Measurements from ENCODE around the gene SLC29A3.

Gene SLC29A3

DNA sequence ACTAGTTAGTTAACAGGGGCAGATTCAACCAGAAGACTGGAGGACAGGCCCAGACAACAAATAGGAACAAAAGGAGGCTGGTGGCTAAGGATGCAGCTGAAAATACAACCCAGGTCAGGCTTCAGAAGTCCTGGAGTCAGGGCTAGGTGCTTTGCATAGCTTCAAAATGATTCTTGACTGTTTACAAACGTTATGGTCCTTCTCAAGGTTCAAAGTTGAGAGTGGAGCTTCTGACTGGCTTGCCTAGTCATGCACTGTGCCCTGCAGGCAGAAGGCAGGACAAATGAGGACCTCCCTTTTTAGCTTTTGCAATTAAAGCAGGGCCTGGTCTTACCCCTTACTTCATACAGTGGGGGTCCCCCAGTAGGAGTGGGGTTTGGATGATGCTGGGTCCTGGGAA is 73.2 kb downstream of the SLC29A3 start:
- H3K27ac ChIP-seq (ENCODE audit: low read length) = no peak overlapping the region
- no peaks in the 10 kb centered on the region for H3K9me3 ChIP-seq (ENCODE audit: control insufficient read depth, insufficient read depth, low read length)
- no peaks in the 10 kb centered on the region for H3K36me3 ChIP-seq (ENCODE audit: control insufficient read depth, insufficient read depth, low read length)
- DNase-seq (ENCODE audit: low read depth, low spot score) = no peak
- WGBS (ENCODE audit: insufficient coverage, insufficient read length) = no CpG with 5 or more reads among the region's 1 CpG
- H3K4me3 ChIP-seq (ENCODE audit: low read length) = no peak overlapping the region
- peaks cover 2% of the 10 kb centered on the region; the same call in 1 of the 2 replicates for H3K4me1 ChIP-seq (ENCODE audit: control insufficient read depth, insufficient read depth, low read length)
- peaks cover 2% of the 10 kb centered on the region; the same call in 1 of the 2 replicates for H3K27me3 ChIP-seq (ENCODE audit: control insufficient read depth, insufficient read depth, low read length)

DNA sequence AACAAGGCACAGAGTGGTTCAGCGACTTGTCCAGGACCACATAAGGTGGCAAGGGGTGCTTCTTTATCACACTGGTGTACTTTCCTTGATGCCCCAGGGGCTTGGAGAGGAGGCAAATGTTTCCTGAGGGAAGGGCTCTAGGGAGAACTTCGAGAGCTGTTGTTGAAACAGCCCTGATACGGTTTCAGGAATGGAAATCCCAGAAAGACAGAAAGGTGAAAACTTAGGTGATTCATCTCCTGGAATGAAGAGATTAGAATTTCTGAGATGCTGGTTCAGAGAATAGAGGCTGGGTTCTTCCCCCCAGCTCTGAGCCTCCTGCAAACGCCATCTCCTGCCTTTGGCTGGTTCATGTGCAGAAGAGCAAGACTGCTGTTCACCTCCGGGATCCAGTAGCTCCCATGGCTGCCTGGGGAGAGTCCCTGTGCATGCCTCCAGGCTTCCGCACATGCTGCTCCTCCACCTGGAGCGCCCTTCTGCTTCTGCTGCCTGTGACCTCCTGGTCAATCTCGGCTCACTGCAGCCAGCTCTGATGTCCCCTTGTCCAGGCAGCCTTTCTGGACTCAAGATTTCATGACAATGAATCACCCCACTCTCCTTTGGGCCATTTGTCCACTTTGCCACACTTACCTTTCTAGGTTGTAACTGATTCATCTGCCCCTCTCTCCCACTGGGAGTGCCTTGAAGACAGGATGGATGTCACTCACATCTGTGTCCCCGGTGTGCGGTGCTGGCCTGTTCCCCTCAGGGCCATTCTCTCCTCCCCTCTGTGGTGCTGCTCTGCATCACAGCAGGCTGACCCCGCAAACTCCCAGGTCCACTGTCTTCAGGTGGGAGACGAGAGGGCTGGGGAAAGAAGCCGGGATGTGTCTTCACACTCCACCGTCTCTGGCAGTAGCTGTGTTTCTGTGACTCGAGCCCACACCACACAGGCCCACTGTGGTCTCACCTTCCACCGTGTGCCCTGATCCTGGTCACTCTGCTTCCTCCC is 74.0 kb downstream of the SLC29A3 start:
- Histone ChIP-seq H3K27me3 (ENCODE audit: control insufficient read depth, insufficient read depth, low read length) (peaks cover 10% of the 10 kb centered on the region), H3K4me1 (ENCODE audit: control insufficient read depth, insufficient read depth, low read length) (peaks cover 4% of the 10 kb centered on the region), H3K4me3 (ENCODE audit: low read length) (no peak overlapping the region), H3K9me3 (ENCODE audit: control insufficient read depth, insufficient read depth, low read length) (no peaks in the 10 kb centered on the region), H3K36me3 (ENCODE audit: control insufficient read depth, insufficient read depth, low read length) (no peaks in the 10 kb centered on the region), H3K27ac (ENCODE audit: low read length) (no peak overlapping the region)
- WGBS (ENCODE audit: insufficient coverage, insufficient read length) = no CpG with 5 or more reads among the region's 16 CpGs
- no peak for DNase-seq (ENCODE audit: low read depth, low spot score)

DNA sequence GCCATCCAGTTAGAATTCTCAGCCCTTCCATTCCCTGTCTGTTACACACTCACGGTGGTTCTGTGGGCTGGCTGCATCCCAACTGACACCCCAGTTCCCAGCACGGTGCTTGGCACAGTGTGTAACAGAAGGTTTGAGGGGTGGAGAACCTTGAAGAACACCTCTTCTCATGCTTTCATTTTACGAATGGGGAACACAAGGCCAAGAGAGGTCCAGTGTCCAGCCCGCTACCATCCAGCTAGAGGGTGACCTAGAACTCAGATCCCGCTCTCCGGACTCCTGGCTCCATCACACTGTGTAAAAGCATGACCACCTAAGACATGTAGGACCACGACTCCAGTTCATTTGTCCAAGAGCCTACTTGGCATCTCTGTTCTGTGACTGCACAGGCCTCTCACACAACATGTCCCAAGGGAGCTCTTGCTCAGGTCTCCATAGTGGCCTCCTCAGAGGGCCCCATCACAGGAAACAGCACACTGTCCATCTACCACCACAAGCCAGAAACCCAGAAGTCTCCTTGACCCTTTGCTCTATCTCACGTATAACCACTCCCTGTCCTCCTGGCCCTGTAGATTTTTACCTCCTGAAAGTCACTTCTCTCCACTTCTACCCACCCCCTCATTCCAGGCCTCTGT is 74.9 kb downstream of the SLC29A3 start:
- Histone ChIP-seq H3K36me3 (ENCODE audit: control insufficient read depth, insufficient read depth, low read length) (no peaks in the 10 kb centered on the region), H3K4me1 (ENCODE audit: control insufficient read depth, insufficient read depth, low read length) (peaks cover 10% of the 10 kb centered on the region), H3K9me3 (ENCODE audit: control insufficient read depth, insufficient read depth, low read length) (no peaks in the 10 kb centered on the region), H3K27me3 (ENCODE audit: control insufficient read depth, insufficient read depth, low read length) (peaks cover 18% of the 10 kb centered on the region), H3K27ac (ENCODE audit: low read length) (no peak overlapping the region), H3K4me3 (ENCODE audit: low read length) (no peak overlapping the region)
- WGBS (ENCODE audit: insufficient coverage, insufficient read length) = no CpG with 5 or more reads among the region's 8 CpGs
- DNase-seq (ENCODE audit: low read depth, low spot score) = no peak

DNA sequence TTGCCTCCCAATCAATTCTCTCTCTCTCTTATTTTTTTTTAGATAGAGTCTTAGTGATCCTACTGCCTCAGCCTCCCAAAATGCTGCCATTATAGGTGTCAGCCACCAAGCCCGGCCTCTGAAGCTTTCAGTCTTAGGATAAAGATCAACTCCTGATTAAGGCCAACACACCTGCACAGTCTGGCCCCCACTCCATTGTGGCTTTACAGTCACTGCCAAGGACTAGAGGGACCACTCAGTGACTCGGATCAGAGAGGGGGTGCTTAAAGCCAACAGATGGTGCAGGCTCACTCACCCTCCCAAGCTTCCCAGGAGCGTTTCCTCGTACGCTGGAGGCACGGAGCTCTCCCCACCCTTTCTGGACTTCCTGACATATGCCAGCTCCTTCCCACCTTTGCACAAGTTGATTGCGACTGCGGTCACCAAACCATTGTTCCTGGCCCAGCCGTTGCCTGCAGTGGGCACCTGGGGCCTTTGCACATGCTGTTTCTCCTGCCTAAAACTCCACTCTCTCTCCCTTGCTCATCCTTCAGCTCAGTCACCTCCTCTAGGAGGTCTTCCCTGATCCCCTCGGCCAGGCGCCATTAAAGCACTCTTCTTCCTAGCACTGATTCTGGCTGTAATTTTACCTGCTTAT is 76.0 kb downstream of the SLC29A3 start:
- H3K9me3 ChIP-seq (ENCODE audit: control insufficient read depth, insufficient read depth, low read length) = no peaks in the 10 kb centered on the region
- no peaks in the 10 kb centered on the region for H3K36me3 ChIP-seq (ENCODE audit: control insufficient read depth, insufficient read depth, low read length)
- peaks cover 27% of the 10 kb centered on the region for H3K27me3 ChIP-seq (ENCODE audit: control insufficient read depth, insufficient read depth, low read length)
- peaks cover 13% of the 10 kb centered on the region for H3K4me1 ChIP-seq (ENCODE audit: control insufficient read depth, insufficient read depth, low read length)
- H3K4me3 ChIP-seq (ENCODE audit: low read length) = no peak overlapping the region
- no CpG with 5 or more reads among the region's 11 CpGs for WGBS (ENCODE audit: insufficient coverage, insufficient read length)
- DNase-seq (ENCODE audit: low read depth, low spot score) = no peak
- H3K27ac ChIP-seq (ENCODE audit: low read length) = no peak overlapping the region

DNA sequence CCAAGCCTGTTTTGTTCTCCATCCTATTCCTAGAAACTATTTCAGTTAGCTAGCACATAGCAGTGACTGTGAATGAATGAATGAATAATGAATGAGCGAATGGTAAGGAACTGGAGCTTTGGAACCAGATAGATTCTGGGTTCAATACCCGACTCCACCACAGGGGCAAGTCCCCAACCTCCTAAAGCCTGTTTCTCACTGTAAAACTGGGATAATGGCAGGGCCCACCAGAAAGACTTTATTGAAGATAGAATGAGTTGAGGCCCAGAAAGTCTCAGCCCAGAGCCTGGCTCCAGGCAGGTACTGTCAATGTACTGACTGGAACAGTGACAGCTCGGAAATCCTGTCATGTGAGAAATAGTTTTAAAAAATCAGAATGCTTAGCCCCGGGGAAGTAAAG is 76.6 kb downstream of the SLC29A3 start:
- Histone ChIP-seq H3K27ac (ENCODE audit: low read length) (no peak overlapping the region), H3K9me3 (ENCODE audit: control insufficient read depth, insufficient read depth, low read length) (no peaks in the 10 kb centered on the region), H3K4me1 (ENCODE audit: control insufficient read depth, insufficient read depth, low read length) (peaks cover 11% of the 10 kb centered on the region), H3K27me3 (ENCODE audit: control insufficient read depth, insufficient read depth, low read length) (peaks cover 27% of the 10 kb centered on the region), H3K36me3 (ENCODE audit: control insufficient read depth, insufficient read depth, low read length) (no peaks in the 10 kb centered on the region), H3K4me3 (ENCODE audit: low read length) (no peak overlapping the region)
- no peak for DNase-seq (ENCODE audit: low read depth, low spot score)
- no CpG with 5 or more reads among the region's 4 CpGs for WGBS (ENCODE audit: insufficient coverage, insufficient read length)

DNA sequence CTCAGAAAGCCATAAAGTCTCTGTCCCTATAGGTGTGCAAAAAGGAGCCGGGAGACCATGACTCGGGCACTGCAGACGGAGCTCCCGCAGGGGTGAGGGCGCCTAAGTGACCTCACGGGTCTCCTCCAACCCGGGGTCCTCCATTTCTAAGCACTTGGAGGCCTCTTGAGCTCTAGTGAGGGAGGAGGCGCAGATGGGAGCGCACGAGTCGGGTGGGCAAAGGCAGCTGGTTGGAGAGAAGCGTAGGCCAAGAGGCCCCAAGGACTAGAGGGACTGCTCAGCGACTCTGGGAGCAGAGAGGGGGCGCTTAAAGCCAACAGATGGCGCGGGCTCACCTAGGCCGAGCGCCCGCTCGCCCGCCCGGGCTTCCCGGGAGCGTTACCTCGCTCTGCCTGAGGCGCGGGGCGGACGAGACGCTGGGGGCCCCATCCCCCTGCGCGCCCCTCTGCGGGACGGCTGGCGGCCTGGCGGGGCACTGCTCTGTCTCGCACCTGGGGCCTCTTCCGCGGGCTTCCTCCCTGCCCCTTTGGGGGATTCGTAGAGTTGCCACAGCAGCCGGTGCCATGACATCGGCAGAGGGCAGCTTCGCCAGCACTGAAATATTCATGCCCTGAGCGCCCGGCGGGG is 77.1 kb downstream of the SLC29A3 start:
- Histone ChIP-seq H3K4me1 (ENCODE audit: control insufficient read depth, insufficient read depth, low read length) (peaks cover 11% of the 10 kb centered on the region), H3K9me3 (ENCODE audit: control insufficient read depth, insufficient read depth, low read length) (no peaks in the 10 kb centered on the region), H3K27me3 (ENCODE audit: control insufficient read depth, insufficient read depth, low read length) (peaks cover 27% of the 10 kb centered on the region), H3K4me3 (ENCODE audit: low read length) (peak overlapping the region; percentile 64; the same call in 1 of the 2 replicates), H3K36me3 (ENCODE audit: control insufficient read depth, insufficient read depth, low read length) (no peaks in the 10 kb centered on the region), H3K27ac (ENCODE audit: low read length) (no peak overlapping the region)
- no CpG with 5 or more reads among the region's 46 CpGs for WGBS (ENCODE audit: insufficient coverage, insufficient read length)
- no peak for DNase-seq (ENCODE audit: low read depth, low spot score)

DNA sequence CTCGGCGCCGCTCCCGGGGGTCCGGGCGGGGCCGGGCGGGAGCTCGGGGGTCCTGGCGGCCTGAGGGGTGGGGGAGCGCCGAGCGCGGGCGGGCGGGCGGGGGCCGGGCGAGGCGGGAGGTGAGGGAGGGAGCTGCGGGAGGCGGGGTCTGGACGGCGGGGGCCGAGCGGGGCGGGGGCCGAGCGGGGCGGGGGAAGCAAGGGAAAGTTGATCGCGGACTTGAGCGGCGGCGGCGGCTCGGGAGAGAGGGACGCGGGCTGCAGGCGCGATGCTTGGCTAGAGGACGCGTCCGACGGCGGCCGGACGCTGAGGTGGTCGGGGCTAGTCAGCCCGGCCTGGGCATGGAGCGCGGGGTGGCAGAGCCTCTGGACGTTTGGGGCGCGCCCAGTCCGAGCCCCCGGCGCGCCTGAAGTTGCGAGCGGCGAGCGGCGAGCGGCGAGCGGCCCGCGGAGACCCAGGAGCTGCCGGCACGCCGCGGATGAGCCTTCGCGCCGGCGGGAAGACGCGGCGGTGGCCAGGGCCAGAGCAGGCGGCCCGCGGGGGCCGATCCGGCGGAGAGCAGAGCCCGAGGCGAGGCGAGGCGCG is 77.7 kb downstream of the SLC29A3 start, which contains the start of gene CDH23:
TSS of gene CDH23 (plus strand) at position 210 of the 585 bp plus-strand sequence. CDS start 42,912 bp downstream, outside the sequence.
- Histone ChIP-seq H3K4me3 (ENCODE audit: low read length) (peak within 1 kb of the TSS; percentile 64; the same call in 1 of the 2 replicates), H3K27me3 (ENCODE audit: control insufficient read depth, insufficient read depth, low read length) (peaks cover 27% of the 10 kb centered on the region), H3K4me1 (ENCODE audit: control insufficient read depth, insufficient read depth, low read length) (peaks cover 11% of the 10 kb centered on the region), H3K36me3 (ENCODE audit: control insufficient read depth, insufficient read depth, low read length) (no peaks in the 10 kb centered on the region), H3K27ac (ENCODE audit: low read length) (no peak within 1 kb of the TSS), H3K9me3 (ENCODE audit: control insufficient read depth, insufficient read depth, low read length) (no peaks in the 10 kb centered on the region)
- WGBS (ENCODE audit: insufficient coverage, insufficient read length) = no CpG with 5 or more reads among the region's 91 CpGs
- no peak for DNase-seq (ENCODE audit: low read depth, low spot score)

DNA sequence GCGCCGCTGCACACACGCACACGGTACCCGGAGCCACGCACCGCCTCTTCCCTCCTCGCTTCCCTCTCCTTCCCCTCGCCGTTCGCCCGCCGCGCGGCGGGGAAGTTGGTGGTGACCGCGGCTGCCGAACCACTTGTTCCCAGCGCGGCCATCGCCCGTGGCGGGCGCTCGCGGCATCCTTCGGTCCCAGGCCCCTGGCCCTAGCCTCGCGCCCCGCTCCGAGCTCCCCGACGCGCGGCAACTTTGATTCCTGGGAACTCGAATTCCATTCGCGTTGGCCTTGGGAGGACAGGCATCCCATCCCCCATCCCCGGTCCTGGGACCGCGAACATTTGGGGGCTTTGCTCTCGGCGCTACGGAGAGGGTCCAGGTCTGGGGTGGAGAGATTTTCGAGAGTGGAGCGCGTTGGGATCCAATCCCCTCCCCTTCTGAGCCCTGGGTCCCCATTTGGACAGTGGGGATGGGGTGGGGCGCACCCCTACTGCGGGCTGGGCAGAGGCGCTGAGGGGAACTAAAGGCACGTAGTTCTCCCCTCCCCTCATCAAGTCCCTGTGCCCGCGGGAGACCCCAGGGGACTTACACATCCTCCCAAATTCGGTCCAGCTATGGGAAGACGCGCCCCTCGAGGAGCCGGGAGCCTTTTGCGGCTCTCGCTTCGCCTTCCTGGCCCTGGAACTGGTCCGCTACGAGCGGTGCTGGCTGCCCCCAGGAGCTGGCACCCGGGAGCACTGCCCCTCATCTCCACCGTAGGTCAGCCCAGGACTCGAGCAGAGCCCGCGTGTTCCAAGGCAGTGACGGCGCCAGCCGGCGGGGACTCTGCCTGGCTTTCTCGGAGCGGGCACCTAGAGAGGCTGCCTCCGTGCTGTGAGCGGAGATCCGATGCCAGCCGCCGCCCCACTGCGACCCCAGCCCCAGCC is 78.5 kb downstream of the SLC29A3 start:
- Histone ChIP-seq H3K36me3 (ENCODE audit: control insufficient read depth, insufficient read depth, low read length) (no peaks in the 10 kb centered on the region), H3K27ac (ENCODE audit: low read length) (no peak overlapping the region), H3K9me3 (ENCODE audit: control insufficient read depth, insufficient read depth, low read length) (no peaks in the 10 kb centered on the region), H3K4me3 (ENCODE audit: low read length) (peak overlapping the region; percentile 38; the same call in 1 of the 2 replicates), H3K27me3 (ENCODE audit: control insufficient read depth, insufficient read depth, low read length) (peaks cover 27% of the 10 kb centered on the region), H3K4me1 (ENCODE audit: control insufficient read depth, insufficient read depth, low read length) (peaks cover 11% of the 10 kb centered on the region)
- DNase-seq (ENCODE audit: low read depth, low spot score) = no peak
- no CpG with 5 or more reads among the region's 82 CpGs for WGBS (ENCODE audit: insufficient coverage, insufficient read length)

DNA sequence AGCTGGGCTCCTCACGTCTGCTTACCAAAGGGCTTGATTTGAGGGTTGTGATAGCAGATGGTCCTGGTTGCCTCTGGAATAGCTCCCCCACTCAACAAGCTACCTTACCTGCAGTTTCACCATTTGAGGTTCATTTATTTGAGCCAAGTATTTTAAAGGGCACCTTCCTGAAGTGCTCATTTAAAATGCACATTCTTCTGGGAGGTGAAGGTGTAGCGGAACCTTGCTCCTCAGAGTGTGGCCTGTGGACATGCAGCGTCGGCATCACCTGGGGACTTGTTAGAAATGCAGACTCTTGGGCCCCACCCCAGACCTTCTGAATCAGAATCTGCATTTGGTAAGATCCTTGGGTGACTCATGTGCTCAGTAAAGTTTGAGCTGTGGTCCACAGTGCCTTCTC is 79.9 kb downstream of the SLC29A3 start:
- no peak overlapping the region for H3K4me3 ChIP-seq (ENCODE audit: low read length)
- H3K9me3 ChIP-seq (ENCODE audit: control insufficient read depth, insufficient read depth, low read length) = no peaks in the 10 kb centered on the region
- no CpG with 5 or more reads among the region's 4 CpGs for WGBS (ENCODE audit: insufficient coverage, insufficient read length)
- no peak for DNase-seq (ENCODE audit: low read depth, low spot score)
- H3K27me3 ChIP-seq (ENCODE audit: control insufficient read depth, insufficient read depth, low read length) = peaks cover 27% of the 10 kb centered on the region
- H3K36me3 ChIP-seq (ENCODE audit: control insufficient read depth, insufficient read depth, low read length) = no peaks in the 10 kb centered on the region
- peaks cover 11% of the 10 kb centered on the region for H3K4me1 ChIP-seq (ENCODE audit: control insufficient read depth, insufficient read depth, low read length)
- no peak overlapping the region for H3K27ac ChIP-seq (ENCODE audit: low read length)

All from iPS DF 6.9 (cell line).